Inflammatory macrophage (primary cell): Measurements from ENCODE around the gene IGSF21.

Source experiments
- DNase-seq, 2 donors: peaks; one replicate each; pipeline ENCODE4 v3.0.0-alpha.2; 2020 to 2022
- total RNA-seq, 18 experiments: gene quantifications; one replicate each; lab custom pipeline; 2026; ENCODE audit warnings: mixed read lengths in 6 of 18, inconsistent platforms in 2 of 18; lab: John Stamatoyannopoulos, UW

IGSF21 gene
- total RNA-seq: 0 to 0.13 (median 0) reads per million in 18 experiments

- no peak for DNase-seq
These were observed at the start of gene IGSF21 for GRCh38 chr1:18107369-18108298. Gene IGSF21 (plus strand): TSS chr1:18107798. CDS start chr1:18108129, 331 bp downstream.

- no peak for DNase-seq
These were observed 49.2 kb upstream of the IGSF21 start for GRCh38 chr1:18058206-18058921.

GRCh38 chr1:18058981-18059605 lies 48.5 kb upstream of the IGSF21 start:
- no peak for DNase-seq

GRCh38 chr1:18060366-18060765 lies 47.2 kb upstream of the IGSF21 start:
- DNase-seq: no peak

- no peak for DNase-seq
These were observed 45.4 kb upstream of the IGSF21 start for GRCh38 chr1:18062185-18062584.

- no peak for DNase-seq
These were observed 43.1 kb upstream of the IGSF21 start for GRCh38 chr1:18064534-18064933.

GRCh38 chr1:18066576-18066975 lies 41.0 kb upstream of the IGSF21 start:
- no peak for DNase-seq

GRCh38 chr1:18069903-18070302 lies 37.7 kb upstream of the IGSF21 start:
- DNase-seq: no peak

GRCh38 chr1:18072066-18072465 lies 35.5 kb upstream of the IGSF21 start:
- no peak for DNase-seq

GRCh38 chr1:18073066-18073642 lies 34.4 kb upstream of the IGSF21 start:
- DNase-seq: no peak

GRCh38 chr1:18077657-18078215 lies 29.9 kb upstream of the IGSF21 start:
- DNase-seq: no peak

GRCh38 chr1:18079941-18080735 lies 27.5 kb upstream of the IGSF21 start:
- DNase-seq: no peak

- DNase-seq: no peak
These were observed 22.1 kb upstream of the IGSF21 start for GRCh38 chr1:18085387-18086074.

GRCh38 chr1:18088077-18088594 lies 19.5 kb upstream of the IGSF21 start:
- no peak for DNase-seq

GRCh38 chr1:18089488-18089887 lies 18.1 kb upstream of the IGSF21 start:
- DNase-seq: no peak

GRCh38 chr1:18090636-18091035 lies 17.0 kb upstream of the IGSF21 start:
- DNase-seq: no peak

GRCh38 chr1:18091660-18092446 lies 15.7 kb upstream of the IGSF21 start:
- no peak for DNase-seq

- no peak for DNase-seq
These were observed 14.4 kb upstream of the IGSF21 start for GRCh38 chr1:18093193-18093592.

GRCh38 chr1:18093646-18094045 lies 14.0 kb upstream of the IGSF21 start:
- no peak for DNase-seq

- DNase-seq: no peak
These were observed 13.5 kb upstream of the IGSF21 start for GRCh38 chr1:18094096-18094495.
